HEK293T (cell line): ENCODE measurements around the gene ICAM4.
"Not testable (repeated sequence)": the region's sequence is repeated elsewhere in the genome, so short reads cannot be mapped to it uniquely, and the experiment has no call there.

Source experiments
- CTCF ChIA-PET: fragments of 350-600 bp; formaldehyde crosslinking; extraction: SDS; loops from one replicate; lab custom pipeline; 2021; ENCODE audit warnings: antibody characterized with exemption, inconsistent platforms; lab: Yijun Ruan, JAX
- POLR2A ChIA-PET: fragments of 350-600 bp; formaldehyde crosslinking; extraction: SDS; loops from one replicate; lab custom pipeline; 2020; ENCODE audit warnings: antibody characterized with exemption, inconsistent platforms; lab: Yijun Ruan, JAX
- DNase-seq: peaks from one replicate; pipeline ENCODE4 v3.0.0; 2012; ENCODE audit warnings: mixed read lengths; ENCODE audit errors: extremely low spot score
- ARNT ChIP-seq: fragments of 450-650 bp; IDR thresholded peaks from 2 replicates; pipeline ENCODE4 v1.6.1; 2017; ENCODE audit warnings: mild to moderate bottlenecking
- BHLHE40 ChIP-seq: fragments of 450-650 bp; IDR thresholded peaks from 2 replicates; pipeline ENCODE4 v1.6.1; 2016; ENCODE audit warnings: mild to moderate bottlenecking, moderate library complexity, borderline replicate concordance
- CTBP1 ChIP-seq: fragments of 450-650 bp; IDR thresholded peaks from 2 replicates; pipeline ENCODE4 v1.6.1; 2016; ENCODE audit warnings: borderline replicate concordance
- ELF4 ChIP-seq: fragments of 450-650 bp; IDR thresholded peaks from 2 replicates; pipeline ENCODE4 v1.6.1; 2017; ENCODE audit warnings: antibody characterized with exemption
- FOXA1 ChIP-seq: fragments of 450-650 bp; IDR thresholded peaks from 2 replicates; pipeline ENCODE4 v1.6.1; 2016; ENCODE audit warnings: mild to moderate bottlenecking
- FOXK2 ChIP-seq: fragments of 450-650 bp; IDR thresholded peaks from 2 replicates; pipeline ENCODE4 v1.6.1; 2016; ENCODE audit warnings: mild to moderate bottlenecking
- FOXM1 ChIP-seq: fragments of 450-650 bp; IDR thresholded peaks from 2 replicates; pipeline ENCODE4 v1.6.1; 2017; ENCODE audit warnings: mild to moderate bottlenecking, borderline replicate concordance
- HDGF ChIP-seq: fragments of 450-650 bp; IDR thresholded peaks from 2 replicates; pipeline ENCODE4 v1.6.1; 2017; ENCODE audit warnings: antibody characterized with exemption, borderline replicate concordance
- L3MBTL2 ChIP-seq: fragments of 450-650 bp; conservative IDR thresholded peaks from 2 replicates; pipeline ENCODE4 v1.6.1; 2016; ENCODE audit warnings: mild to moderate bottlenecking
- LEF1 ChIP-seq: fragments of 450-650 bp; IDR thresholded peaks from 2 replicates; pipeline ENCODE4 v1.6.1; 2017; ENCODE audit warnings: mild to moderate bottlenecking, borderline replicate concordance
- NFRKB ChIP-seq: fragments of 450-650 bp; IDR thresholded peaks from 2 replicates; pipeline ENCODE4 v1.6.1; 2016; ENCODE audit warnings: mild to moderate bottlenecking, moderate library complexity
- SP1 ChIP-seq: fragments of 450-650 bp; IDR thresholded peaks from 2 replicates; pipeline ENCODE4 v1.6.1; 2017
- SUZ12 ChIP-seq: fragments of 450-650 bp; IDR thresholded peaks from 2 replicates; pipeline ENCODE4 v1.6.1; 2016; ENCODE audit warnings: mild to moderate bottlenecking
- TARDBP ChIP-seq: fragments of 450-650 bp; IDR thresholded peaks from 2 replicates; pipeline ENCODE4 v1.6.1; 2016
- ZNF384 ChIP-seq: fragments of 450-650 bp; IDR thresholded peaks from 2 replicates; pipeline ENCODE4 v1.6.1; 2016
- TF ChIP-seq, protein P1 (sequence below): fragments of 450-650 bp; IDR thresholded peaks from 2 replicates; pipeline ENCODE4 v1.6.1; 2016

Gene ICAM4

DNA sequence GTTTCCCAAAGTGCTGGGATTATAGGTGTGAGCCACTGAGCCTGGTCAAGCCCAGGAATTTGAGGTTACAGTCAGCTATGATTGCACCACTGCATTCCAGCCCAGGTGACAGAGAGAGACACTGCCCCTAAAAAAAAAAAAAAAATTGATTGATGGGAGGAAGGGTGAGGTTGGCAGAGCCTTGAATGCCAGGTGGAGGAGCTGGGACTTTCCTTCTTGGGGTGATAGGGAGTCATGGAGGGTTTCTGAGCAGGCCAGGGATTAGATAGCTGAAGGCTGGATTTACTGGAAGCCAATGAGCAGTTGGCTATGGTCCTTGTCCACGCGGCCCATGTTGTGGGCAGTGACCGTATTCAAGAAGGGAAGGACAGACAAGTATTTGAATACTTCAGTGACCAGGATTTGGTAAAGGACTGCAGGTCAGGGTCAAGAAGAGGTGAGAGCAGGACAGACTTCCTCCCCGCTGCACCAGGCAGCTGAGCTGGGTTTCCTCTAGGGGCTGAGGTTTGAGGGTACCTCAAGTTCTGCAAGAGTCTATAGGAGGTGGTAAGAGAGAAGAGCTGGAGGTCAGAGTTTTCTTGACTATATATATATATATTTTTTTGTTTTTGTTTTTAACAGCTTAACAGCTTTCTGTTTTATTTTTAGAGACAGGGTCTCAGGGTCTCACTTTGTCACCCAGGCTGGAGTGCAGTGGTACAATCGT is 6.9 kb upstream of the ICAM4 start:
- DNase-seq, result no peak
- ChIA-PET CTCF (interaction anchor here (0.6 to 1.7 kb wide), 6 partner anchors 10 to 109 kb away, joined by 3 to 6 read pairs (median 3); partner anchors contain the start of gene ICAM5), POLR2A (interaction anchor here (0.9 kb wide), 1 partner anchor 9 kb away, joined by 4 read pairs; the partner anchor contains the start of gene ICAM5)
- TF ChIP-seq TARDBP (no peak), FOXA1 (no peak), SUZ12 (no peak), CTBP1 (no peak), LEF1 (no peak), FOXK2 (no peak), ARNT (no peak), ELF4 (no peak), ZNF384 (no peak), FOXM1 (no peak), NFRKB (no peak), SP1 (no peak), BHLHE40 (no peak), HDGF (no peak), L3MBTL2 (no peak)

DNA sequence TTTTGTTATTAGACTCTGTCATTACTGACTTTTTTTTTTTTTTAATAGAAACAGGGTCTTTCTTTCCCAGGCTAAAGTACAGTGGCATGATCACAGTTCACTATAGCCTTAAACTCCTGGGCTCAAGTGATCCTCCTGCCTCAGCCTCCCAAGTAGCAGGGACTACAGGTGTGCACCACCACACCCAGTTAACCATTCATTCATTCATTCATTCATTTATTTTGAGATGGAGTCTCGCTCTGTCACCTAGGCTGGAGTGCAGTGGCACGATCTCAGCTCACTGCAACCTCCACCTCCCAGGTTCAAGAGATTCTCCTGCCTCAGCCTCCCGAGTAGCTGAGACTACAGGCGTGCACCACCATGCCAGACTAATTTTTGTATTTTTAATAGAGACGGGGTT is 4.7 kb upstream of the ICAM4 start:
- CTCF ChIA-PET, DNase-seq, POLR2A ChIA-PET: not testable (repeated sequence)

GRCh38 chr19:10283301-10284064 is 3.3 kb upstream of the ICAM4 start:
- POLR2A ChIA-PET, result no interaction called here
- DNase-seq, result no peak
- TF ChIP-seq ARNT (no peak), ZNF384 (no peak), TARDBP (no peak), HDGF (no peak), NFRKB (no peak), SP1 (no peak), FOXK2 (no peak), CTBP1 (no peak), LEF1 (no peak), SUZ12 (no peak)
- TF ChIP-seq, protein P1, sequence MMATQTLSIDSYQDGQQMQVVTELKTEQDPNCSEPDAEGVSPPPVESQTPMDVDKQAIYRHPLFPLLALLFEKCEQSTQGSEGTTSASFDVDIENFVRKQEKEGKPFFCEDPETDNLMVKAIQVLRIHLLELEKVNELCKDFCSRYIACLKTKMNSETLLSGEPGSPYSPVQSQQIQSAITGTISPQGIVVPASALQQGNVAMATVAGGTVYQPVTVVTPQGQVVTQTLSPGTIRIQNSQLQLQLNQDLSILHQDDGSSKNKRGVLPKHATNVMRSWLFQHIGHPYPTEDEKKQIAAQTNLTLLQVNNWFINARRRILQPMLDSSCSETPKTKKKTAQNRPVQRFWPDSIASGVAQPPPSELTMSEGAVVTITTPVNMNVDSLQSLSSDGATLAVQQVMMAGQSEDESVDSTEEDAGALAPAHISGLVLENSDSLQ, result no peak
- CTCF ChIA-PET, result no interaction called here

DNA sequence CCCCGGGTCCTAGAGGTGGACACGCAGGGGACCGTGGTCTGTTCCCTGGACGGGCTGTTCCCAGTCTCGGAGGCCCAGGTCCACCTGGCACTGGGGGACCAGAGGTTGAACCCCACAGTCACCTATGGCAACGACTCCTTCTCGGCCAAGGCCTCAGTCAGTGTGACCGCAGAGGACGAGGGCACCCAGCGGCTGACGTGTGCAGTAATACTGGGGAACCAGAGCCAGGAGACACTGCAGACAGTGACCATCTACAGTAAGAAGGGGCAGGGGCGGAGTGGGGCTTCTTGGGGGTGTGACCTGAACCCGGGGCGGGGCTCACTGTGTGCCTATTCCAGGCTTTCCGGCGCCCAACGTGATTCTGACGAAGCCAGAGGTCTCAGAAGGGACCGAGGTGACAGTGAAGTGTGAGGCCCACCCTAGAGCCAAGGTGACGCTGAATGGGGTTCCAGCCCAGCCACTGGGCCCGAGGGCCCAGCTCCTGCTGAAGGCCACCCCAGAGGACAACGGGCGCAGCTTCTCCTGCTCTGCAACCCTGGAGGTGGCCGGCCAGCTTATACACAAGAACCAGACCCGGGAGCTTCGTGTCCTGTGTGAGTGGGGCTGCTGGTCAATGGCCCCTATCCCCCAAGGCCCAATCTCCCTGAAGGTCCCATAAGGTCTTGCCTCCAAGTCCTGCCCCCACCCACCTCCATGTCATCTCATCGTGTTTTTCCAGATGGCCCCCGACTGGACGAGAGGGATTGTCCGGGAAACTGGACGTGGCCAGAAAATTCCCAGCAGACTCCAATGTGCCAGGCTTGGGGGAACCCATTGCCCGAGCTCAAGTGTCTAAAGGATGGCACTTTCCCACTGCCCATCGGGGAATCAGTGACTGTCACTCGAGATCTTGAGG is 2.4 kb upstream of the ICAM4 start:
- TF ChIP-seq NFRKB (no peak), FOXK2 (no peak), BHLHE40 (no peak), SP1 (no peak), TARDBP (no peak), FOXA1 (no peak), ARNT (no peak), ELF4 (no peak), HDGF (no peak), CTBP1 (no peak), FOXM1 (no peak), ZNF384 (no peak), L3MBTL2 (no peak), LEF1 (no peak)
- TF ChIP-seq, protein P1, result no peak
- DNase-seq, result no peak
- CTCF ChIA-PET, result no interaction called here
- POLR2A ChIA-PET, result interaction anchor here (2.3 kb wide), 1 partner anchor 96 kb away, joined by 7 read pairs; the partner anchor contains the start of gene TYK2

DNA sequence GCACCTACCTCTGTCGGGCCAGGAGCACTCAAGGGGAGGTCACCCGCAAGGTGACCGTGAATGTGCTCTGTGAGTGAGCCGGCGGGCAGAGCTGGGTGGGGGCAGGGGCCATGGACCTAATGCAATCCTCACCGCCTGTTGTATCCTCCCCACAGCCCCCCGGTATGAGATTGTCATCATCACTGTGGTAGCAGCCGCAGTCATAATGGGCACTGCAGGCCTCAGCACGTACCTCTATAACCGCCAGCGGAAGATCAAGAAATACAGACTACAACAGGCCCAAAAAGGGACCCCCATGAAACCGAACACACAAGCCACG is 1.8 kb upstream of the ICAM4 start:
- no peak for DNase-seq
- no peak for TF ChIP-seq HDGF
- TF ChIP-seq NFRKB, result no peak
- TF ChIP-seq FOXM1, result no peak
- TF ChIP-seq FOXK2, result no peak
- TF ChIP-seq, protein P1, result no peak
- TF ChIP-seq ARNT, result no peak
- no peak for TF ChIP-seq SP1
- TF ChIP-seq TARDBP, result no peak
- TF ChIP-seq SUZ12, result no peak
- TF ChIP-seq ELF4, result no peak
- TF ChIP-seq FOXA1, result no peak
- TF ChIP-seq LEF1, result no peak
- TF ChIP-seq ZNF384, result no peak
- no peak for TF ChIP-seq CTBP1
- no peak for TF ChIP-seq L3MBTL2

More for the DNA sequence above, 1.8 kb upstream of the ICAM4 start:
- ChIA-PET CTCF (no interaction called here), POLR2A (interaction anchor here (2.3 kb wide), 1 partner anchor 96 kb away, joined by 7 read pairs; the partner anchor contains the start of gene TYK2)
